ENCODE data around the gene PSMD1.
"Not testable (repeated sequence)": the region's sequence is repeated elsewhere in the genome, so short reads cannot be mapped to it uniquely, and the experiment has no call there.

PSMD1 gene

DNA sequence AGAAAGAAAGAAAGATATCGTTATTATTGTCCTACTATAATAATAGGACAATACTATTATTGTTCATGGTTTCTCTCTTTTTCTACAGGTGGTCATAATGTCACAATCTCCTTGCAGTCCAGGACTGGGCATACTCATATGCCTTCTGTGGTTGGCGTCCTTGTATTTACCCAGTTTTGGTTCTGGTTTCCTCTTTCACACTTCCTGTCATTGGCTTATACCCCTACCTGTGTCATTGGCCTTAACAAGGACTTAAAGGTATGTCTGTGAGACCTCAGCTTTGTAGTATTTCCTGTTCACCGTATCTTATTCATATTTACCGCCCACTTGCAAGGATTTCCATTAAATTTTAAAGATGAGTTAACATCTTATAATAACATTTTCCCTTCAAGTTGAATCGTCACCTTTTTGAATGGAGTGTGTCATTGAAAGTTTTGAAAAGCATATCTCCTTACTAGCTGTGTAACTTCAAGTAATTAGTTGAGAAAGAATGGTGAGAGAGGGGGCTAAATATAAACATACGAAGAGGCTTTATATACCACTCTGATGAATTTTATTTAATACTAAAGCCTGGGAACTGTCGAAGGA, 104.7 kb downstream of the PSMD1 start:
- DNase-seq: no peak

GRCh38 chr2:231161877-231162329, 105.2 kb downstream of the PSMD1 start:
- no peak for DNase-seq

- DNase-seq: no peak
Observed at GRCh38 chr2:231163011-231163410, 106.3 kb downstream of the PSMD1 start.

- DNase-seq: no peak
Observed at GRCh38 chr2:231163414-231164095, 106.9 kb downstream of the PSMD1 start.

GRCh38 chr2:231167745-231168459, 111.2 kb downstream of the PSMD1 start:
- no peak for DNase-seq

DNA sequence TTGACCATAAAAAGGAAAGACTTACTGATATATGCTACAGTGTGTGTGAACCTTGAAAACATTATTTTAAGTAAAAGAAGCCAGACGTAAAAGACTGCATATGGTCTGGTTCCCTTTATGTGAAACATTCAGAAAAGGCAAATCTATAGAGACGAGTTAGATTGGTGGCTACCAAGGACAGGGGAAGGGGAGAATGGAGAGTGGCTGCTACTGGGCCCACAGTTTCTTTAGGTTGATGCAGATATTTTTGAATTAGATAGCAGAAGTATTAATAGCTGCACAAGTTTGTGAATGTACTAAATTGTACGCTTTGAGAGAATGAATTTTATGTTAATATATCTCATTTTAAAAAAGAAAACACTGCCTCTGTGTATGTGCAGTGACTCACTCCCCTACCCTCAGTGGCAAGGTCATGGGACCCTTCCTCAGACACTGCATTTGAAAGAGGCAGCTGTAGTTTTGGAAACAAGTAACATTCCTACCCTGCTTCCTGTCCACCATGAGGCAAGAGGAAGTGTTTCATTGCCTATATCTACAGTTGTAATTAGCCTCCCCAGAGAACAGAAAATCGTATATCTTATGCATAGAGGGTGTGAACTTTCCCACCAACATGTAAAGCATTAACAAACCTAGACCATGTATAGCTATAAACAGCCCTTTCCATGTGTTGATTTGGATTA, 111.9 kb downstream of the PSMD1 start:
- no peak for DNase-seq

DNA sequence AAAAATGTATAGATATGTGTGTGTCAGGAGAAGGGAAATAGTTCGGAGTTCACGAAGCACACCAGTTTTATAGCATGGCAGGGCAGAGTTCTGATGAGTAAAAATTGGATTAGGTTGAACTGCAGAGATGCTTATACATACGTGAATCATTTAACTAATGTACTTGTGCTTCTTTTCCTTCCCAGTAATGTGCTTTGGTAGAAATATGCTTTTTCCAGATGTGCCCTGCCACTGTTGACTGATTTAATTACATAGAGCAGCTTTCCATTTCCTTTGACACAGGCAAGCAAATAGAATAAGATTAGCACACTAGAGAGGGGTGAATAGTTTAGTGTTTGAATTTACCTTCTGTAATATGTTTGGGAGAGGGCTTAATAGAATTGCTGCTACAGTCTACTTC, 112.8 kb downstream of the PSMD1 start:
- DNase-seq: no peak

DNA sequence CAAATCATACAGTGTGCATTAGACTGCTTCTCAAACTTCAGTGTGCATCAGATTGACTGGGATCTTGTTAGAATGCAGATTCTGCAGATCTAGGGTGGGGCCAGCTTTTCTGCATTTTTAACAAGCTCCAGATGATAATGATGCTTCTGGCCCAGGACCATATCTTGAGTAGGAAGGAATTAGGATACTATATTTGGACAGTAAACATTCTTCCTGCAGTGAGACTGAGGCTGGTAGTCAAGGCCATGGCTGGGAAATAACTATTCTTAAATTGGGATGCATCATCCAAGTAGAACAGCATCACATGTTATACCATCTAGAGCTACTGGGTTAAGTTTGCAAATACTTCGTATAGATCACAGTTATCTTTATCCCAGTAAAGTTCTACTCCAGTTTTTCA, 113.4 kb downstream of the PSMD1 start:
- DNase-seq: no peak

- DNase-seq: no peak
Observed at GRCh38 chr2:231172025-231172424, 115.4 kb downstream of the PSMD1 start.

- no peak for DNase-seq
Observed at GRCh38 chr2:231174211-231174651, 117.6 kb downstream of the PSMD1 start.

DNA sequence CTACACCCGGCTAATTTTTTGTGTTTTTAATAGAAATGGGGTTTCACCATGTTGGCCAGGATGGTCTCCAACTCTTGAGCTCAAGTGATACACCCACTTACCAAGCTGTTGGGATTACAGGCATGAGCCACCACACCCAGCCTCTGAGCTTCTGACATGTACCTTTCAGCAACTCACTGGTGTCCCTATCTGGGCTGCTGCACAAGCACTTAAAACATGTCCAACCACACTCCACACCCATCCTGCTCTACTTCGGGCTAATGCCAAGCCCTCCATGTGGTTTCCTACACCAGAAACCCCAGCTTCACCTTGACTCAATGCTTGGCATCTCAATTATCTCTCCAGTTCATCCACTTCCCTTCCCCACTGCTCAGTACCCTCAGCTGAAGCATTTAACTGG, 119.4 kb downstream of the PSMD1 start:
- no peak for DNase-seq

DNA sequence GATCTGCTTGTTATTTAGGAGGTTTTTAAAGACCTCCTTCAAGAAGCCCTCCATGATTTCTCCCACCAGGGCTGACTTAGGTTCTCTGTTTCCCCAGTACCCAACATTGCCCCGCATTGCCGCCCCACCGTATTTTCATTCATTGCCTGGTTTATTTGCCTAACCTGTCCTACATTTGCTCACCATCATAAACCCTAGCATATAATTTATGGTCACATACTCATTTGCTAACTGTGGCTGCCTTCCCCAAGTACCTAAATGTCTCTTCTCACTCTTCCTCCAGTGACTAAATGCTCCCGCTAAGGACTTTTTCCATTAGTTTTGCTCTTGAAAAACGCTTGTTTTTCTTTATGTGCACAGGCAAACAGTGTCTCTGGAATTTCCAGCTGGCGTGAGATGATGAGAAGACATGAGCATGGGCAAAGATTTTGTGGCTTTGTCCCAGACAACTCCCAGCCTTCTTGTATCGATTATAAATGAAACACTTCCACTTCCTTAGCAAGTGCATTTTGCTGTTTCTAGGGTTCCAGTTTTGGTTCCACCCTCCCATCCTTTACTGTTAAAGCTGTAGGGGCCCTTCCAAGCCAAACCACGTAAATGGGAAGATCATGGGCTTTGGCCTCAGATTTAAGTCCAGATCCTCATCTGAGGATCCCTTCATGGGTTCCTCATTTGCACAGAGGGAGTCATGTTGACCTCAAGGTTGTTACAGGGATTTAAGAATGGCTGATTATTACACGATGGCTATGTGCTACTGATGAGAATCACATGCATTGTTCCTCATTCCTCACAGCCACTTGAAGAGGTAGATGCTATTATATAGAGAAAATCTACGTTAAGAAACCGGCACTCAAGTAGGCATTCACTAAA, 120.7 kb downstream of the PSMD1 start:
- no peak for DNase-seq

- not testable (repeated sequence) for DNase-seq
Observed at GRCh38 chr2:231178805-231179204, 122.1 kb downstream of the PSMD1 start.

- no peak for DNase-seq
Observed at GRCh38 chr2:231181860-231182512, 125.3 kb downstream of the PSMD1 start.

GRCh38 chr2:231182513-231182899, 125.8 kb downstream of the PSMD1 start:
- DNase-seq: no peak

- no peak for DNase-seq
Observed at GRCh38 chr2:231183851-231184250, 127.2 kb downstream of the PSMD1 start.

DNA sequence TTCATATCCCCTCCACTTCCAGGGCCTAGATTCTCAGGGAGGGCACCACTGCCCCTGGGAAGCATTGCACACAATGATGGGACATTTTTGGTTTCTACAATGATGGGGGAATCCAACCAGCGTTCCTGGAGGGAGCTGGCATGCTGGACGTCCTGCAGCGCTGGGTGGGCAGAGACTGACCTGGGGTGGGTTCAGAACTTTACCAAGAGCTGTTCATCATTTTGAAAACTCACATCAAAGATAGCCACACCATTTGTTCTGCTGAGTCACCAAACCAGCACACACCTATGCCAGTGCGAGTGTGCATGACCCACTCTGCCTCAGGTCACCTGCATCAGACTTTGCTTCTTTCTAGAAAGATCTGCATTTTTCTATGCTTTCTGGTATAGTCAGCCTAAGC, 127.7 kb downstream of the PSMD1 start:
- DNase-seq: no peak

DNA sequence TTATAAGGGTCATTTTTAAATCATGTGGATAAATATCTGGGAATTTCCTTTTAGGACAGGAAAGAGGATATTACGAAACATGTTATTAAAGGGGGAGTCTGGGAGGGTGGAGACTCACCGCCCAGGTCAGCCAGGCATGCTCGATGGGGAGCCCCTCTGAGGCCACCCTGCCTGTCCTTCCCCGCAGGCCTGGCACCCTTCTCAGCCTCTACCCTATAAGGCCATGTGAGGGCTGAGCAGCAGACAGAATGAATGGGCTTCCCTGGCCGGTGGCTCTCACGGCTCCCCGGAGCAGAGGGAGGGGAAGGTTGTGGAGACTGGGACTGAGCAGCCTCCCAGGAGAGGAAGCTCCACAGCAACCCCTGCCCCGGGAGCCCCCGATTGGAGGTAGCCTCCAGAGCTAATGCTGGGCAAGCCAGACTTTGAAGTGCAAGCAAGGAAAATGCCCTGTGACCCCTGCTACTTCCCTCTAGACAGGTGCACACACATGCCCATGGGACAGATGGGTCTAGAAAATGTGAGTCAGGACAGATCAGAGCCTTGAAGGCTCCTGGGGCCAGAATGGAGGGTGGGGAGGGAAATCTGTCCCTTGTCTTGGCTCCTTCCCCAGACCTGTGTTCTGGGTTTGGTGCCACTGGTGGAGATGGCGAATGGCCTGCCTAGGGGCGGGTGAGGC, 128.5 kb downstream of the PSMD1 start:
- no peak for DNase-seq

DNA sequence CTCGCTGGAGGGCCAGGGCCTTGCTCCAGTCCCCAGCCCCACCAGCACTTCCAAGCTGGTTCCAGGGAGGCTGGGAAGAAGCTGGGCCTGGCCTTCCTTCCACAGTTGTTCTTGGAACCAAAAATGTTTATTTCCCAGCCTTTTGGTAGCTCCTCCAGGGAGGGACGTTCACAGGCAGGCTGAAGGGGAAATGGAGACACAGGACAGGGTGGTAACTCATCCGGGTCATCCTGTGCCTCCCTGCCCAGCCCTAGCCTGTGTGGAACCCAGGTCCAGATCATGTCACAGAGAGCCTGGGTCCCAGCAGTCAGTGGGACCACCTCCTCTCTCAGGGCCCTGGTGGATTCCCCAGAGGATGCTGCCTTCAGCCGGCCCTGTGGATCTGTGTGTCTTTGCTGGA, 129.2 kb downstream of the PSMD1 start:
- DNase-seq: no peak

GRCh38 chr2:231186325-231186724, 129.7 kb downstream of the PSMD1 start:
- DNase-seq: no peak

- no peak for DNase-seq
Observed at GRCh38 chr2:231187736-231188505, 131.3 kb downstream of the PSMD1 start.

Measured in activated CD4-positive, alpha-beta T cell treated with anti-CD3 and anti-CD28 coated beads for 4 hours (primary cell).